Stimulated activated CD4-positive, alpha-beta T cell treated with anti-CD3 and anti-CD28 coated beads, Interleukin-15, amount 100 ng/mL, for 1 hour (primary cell): ENCODE data around the gene TMEM178B.

ENCODE experiments used
- DNase-seq, 2 donors: peaks; one replicate each; pipeline ENCODE4 v3.0.0-alpha.2; 2020; ENCODE audit warnings: low read depth in 1 of 2, low spot score in 1 of 2

The TMEM178B gene

DNA sequence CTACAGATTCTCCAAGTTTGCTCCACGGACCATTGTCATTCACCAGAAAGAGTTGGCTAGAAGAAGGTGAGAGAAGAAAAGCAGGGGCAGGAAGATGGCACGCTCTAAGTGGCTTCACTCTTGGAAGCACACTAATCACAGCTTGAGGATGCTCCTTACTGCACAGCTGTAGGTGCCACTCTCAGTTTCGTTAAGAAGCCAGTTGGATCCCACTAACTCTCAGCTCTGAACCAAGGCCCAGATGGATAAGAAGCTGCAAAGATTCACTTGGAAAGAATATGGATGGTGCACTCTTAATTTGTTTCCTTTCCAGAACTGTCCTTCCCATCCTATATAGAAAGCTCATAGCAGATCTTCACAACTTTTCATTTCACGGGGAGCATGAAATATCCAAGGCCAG lies 382.8 kb downstream of the TMEM178B start:
- DNase-seq = no peak

DNA sequence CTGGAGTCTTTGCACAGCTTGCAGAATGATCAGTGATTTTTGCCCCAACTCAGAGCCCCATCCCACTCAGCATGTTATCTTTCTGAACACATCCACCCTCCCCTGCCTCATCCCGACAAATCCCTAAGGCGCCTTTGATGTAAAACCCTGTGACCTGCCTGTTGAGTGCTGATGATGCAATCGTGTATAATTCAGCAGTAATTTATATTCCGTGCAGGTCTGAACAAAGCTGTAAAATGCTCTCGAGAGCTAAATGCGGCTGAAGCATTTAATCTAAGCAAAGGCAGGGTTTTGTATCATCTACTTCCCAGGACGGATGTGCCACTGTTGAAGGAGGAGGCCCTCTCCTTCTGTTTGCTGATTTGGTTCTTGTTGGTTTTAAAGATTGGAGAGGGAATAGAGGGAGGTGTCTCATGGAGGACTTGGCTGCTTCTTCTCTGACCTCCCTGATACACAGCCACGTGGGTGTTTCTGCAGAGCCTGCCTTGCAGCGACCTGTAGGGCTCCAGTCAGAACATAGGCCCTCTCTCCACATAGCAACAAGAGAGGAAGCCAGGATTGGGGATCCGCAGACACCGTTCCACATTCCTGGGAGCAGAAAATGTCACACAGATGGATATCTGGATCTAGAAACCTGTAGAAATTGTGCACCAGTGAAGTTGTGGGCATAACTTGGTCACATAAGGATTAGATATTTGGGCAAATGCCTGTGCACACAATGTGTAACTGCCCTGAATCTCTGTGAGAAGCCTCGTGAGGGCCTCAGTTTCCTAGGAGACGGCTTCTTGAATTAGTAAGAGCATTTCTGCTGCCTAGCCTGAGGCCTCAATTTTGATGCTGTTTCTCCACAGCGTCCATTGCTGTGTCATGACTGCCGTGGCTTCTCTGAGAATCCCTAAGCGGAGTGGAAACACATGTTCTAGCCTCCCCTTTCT lies 387.2 kb downstream of the TMEM178B start:
- DNase-seq = no peak

DNA sequence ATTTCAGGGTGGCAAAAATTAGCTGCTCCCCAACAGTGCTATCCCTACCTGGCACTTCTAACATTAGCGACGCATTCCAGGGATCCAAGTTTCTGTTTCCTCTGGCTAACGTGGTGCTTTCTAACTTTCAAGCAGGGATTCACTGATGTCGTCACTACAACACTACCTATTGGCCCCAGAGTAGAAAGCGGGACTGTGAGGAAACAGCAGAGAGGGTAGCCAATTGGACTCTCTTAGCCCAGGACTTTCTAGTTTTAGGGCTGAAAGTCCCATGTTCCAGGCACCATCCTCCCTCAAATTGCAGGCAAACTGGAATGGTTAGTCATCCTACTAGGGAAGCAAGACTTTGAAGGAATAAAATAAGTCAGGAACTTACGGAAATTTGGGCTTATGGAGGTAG lies 388.1 kb downstream of the TMEM178B start:
- DNase-seq = no peak

DNA sequence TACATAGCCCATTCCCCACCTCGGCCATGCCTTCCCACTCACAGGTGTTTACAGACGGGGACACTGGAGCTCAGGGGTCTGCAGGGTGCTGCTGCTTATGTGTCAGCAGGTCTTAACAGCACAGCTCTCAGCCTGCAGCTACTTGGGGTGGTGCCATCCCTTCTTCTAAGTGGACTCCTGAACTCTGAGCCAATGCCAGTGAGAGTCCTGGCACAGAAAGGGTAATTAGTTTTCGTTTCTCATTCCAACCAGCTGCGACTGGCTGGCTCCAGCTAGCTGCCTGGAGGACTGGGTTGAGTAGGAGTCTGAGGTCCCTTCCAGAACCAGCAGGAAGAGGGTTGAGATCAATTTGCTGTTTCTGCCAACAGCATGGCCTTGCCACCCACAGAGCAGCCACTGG lies 389.1 kb downstream of the TMEM178B start:
- no peak for DNase-seq

DNA sequence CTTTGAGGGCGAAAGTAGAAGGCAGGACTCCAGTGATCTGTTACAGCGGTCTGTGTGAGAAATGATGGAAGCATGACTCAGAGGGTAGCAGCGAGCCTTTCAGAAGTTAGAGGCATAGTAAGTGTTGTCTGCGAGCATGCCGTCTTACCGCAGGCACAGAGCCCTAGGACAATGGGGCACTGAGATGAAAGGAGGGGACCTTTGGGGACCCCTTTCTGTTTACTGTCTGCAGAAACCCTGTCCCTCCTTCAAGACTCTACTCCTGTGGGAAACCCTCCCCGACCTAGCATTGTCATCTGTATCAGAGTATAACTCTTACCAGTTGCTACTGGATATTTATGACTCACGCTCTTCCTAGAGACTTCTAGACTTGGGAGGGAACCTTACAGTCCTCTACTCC lies 390.1 kb downstream of the TMEM178B start:
- DNase-seq = no peak

DNA sequence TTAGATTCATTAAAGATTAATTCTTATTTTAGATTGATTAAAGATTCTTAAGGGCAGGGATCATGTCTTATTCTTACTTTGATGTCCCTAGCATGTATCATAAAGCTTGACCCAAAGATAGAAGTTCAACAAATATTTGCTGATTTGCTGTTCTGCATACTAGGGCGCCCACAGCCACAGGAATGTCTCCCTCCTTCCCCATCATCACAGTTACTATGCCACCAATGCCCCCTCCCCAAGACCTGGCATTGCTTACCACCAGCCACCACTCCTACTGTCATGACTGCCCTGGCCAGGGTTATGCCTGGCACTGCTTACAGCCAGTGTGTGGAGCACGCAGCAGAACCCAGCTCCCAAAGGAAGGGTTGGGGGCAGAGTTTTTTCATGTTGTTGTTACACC lies 390.7 kb downstream of the TMEM178B start:
- DNase-seq = no peak

DNA sequence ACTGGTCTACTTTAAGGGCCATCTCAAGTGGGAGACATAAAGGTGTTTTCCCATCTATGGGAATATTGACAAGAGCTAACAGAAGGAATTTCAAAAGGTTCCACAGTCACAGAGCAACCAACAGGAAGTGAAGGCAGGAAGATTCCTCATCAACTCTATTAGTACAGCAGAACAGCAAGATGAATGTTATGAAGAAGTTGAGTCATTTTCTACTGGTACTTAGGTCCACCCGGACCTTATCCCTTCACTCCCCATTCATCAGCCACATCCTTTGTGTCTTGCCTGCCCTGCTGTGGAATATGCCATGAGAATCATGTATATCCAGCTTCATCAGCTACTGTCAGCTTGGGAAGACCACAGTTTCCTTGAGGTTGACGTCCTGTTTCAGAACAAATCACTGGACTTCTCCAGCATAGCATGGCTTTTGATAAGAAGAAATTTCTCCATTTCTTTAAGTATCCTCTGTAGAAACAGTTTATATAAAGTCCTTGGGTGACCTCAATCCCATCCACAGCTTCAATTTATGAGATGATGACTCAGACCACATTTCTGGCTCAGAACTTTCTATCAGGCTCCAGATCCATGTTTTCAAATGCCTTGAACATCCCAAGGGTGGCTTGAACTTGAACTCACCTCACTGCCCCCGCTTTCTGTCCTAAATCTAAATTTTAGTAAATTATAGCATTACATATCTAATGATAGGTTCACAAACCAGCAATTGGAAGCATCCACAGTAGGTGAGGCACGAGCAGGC lies 392.5 kb downstream of the TMEM178B start:
- no peak for DNase-seq

DNA sequence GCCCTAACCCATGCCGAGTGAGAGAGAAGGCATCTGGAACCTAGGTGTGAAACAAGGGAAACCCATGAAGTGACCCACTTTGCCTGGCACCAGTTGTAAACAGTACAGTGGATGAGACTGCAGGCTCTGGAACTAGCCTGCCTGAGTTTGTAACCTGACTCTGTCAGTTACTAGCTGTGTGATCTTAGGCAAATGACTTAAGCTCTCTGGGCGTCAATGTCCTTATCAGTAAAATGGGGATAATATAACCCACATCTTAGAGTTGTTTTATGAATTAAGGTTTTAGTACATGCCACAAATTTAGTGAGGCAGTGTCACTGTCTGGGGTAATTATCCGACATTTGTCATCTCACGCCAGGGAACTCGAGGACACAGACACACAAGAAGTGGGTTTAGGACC lies 394.5 kb downstream of the TMEM178B start:
- DNase-seq = no peak

DNA sequence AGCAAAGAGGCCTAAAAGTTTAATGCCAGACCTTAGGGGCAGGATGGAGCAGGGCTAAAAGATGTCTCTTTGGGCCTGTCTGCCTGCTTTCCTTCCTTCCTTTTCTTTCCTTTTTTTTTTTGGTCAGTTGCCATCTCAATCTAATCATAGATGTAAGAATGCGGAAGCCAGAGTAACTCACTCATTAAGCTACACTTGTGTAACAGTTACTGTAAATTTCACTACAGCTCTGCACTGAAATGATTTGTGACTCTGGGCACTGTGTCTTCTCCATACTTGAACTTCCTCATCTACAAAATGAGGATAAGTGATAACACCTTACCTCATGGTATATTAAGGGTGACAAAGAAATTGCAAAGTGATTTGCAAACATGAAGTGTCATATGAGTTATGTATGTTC lies 401.8 kb downstream of the TMEM178B start:
- DNase-seq = no peak

DNA sequence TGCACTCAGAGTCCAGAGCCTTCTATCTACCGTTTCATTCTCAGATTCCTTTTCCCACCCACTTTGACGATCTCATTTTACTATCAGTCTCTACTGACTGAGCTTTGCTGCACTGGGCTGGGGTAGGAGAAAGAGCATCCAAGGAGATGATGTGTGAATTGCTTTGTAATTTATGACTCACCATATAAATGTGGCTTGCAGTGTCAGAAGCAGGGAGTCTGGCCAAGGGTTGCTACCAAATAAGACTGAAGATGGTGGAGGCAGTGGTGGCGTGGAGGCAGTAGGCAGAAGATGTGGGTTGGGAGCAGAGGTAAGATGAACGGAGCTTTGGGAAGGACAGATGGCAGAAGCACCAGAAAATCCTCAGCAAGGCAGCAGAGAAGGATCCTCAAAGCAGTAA lies 404.0 kb downstream of the TMEM178B start:
- no peak for DNase-seq

DNA sequence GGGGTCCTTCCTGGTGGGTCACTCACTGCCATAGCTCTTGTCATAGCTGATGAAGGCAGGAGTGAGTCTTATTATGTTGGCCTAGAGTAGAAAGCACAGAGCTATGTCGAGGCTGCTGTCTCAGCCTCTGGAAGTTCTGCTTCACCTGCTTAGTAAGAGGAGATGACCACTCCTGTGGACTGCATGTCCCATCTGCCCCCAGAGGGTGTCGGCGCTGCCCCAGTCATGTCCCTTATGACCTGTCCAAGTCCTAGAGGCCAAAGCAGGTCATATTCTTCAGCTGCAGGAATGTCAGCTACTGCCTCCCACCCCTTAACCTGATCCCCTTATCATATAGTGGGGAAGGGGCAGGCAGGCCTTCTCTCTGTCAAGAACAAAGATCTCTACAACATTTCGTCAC lies 405.0 kb downstream of the TMEM178B start:
- no peak for DNase-seq

DNA sequence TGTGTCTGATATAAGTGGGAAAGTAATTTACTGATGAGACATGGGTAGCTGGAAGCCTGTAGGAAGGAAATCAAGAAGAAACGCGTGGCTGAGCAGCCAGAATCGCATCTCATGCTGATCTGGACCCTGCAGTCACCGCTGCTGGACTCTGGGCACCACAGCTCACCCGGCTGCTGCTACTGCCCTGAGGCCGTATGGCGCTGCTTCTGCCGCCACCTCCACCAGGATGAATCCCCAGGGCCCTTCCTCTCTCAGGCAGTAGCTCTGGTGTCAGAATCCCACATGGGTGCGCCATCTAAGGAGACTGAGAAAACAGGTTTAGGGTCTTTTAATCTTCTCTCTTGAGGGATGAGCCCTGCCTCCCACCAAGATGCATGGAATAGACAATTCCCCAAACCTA lies 407.1 kb downstream of the TMEM178B start:
- no peak for DNase-seq

DNA sequence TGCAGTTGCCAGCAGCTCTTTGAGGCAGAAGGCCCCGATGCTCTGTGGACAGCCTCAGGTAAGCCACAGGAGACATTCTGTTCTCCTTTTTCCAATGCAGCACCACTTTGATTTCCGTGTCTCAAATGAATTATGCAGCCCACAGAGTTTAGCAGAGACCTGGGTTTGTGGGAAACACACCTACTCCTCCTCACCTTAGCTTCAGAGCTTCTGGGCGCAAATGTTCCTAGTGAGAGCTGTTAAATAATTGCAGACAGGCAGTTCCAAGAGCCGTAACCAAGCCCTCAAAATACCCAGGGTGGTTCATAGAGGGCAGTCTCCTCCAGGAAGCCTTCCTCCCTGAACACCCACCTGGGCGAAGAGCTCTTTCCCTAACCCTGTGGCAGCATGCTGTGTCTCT lies 408.1 kb downstream of the TMEM178B start:
- no peak for DNase-seq

DNA sequence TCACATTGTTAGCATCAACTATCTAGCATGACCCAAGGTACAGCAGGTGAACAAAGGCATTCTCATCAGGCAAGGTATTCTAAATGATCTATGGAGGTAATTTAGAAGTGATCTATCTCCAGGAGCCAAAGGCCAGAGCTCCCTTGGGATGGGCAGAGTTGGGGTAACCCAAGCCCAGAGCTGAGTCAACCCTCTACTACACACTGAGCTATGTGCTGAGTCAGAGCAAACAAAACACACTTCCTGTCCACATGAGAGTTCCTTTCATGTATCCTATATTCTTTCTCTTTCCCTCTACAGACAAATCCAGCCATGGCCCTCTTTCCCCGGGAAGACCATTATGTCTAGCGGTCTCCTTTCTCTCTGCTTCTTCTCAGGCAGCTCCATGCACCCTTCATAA lies 409.2 kb downstream of the TMEM178B start:
- DNase-seq = no peak

DNA sequence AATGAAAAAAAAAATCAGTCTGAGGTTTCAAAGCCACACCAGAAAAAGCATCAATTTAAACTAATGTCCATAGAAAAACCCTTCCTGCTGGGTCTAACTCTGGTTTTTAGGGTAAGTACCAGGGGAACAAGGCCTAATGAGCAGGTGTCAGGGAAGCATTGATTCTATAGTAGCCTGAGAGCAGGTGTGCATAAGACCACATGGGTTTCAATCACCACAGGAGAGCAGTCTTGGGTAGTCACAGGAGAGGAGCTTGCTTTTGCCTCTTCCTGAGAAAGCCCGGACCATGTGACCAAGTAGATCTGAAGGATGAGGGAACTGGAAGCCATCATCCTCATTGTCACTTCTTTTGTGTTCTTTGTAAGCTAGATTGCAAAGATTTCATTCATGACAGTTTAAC lies 411.0 kb downstream of the TMEM178B start:
- DNase-seq = no peak

DNA sequence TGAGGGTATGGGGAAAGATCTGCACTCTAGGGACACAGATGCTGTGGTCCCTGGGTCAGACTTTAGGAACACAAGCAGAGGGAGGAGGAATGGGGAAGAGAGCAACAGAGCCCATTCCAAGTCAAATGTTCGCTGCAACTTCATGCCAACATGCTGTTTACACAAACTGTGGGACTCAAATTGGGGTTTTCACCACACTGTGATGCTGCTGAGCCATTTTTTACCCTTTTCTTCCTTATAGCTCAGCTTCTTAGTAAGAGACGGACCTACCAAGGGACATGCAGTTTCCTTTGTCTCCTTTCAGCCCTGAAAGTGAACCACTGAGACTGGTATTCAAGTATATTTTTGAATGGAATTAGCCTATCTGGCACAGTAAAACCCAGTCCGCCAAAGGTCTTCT lies 413.1 kb downstream of the TMEM178B start:
- no peak for DNase-seq

DNA sequence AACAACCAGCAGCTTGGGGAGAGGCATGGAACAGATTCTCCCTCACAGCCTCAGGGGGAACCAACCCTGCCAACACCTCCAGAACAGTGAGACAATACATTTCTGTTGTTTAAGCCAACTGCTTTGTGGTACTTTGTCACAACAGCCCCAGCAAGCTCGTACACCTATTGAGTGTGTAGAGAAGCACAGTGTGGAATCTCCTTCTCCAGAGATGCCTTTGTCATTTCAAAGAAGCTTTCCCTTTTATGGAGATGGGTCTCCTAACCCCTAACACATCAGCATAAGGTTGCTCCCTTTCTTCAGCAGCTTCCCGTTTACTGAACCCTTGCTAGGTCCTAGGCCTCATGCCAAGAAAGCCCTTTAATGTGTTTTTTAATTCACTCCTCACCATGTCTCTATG lies 416.6 kb downstream of the TMEM178B start:
- DNase-seq = no peak

DNA sequence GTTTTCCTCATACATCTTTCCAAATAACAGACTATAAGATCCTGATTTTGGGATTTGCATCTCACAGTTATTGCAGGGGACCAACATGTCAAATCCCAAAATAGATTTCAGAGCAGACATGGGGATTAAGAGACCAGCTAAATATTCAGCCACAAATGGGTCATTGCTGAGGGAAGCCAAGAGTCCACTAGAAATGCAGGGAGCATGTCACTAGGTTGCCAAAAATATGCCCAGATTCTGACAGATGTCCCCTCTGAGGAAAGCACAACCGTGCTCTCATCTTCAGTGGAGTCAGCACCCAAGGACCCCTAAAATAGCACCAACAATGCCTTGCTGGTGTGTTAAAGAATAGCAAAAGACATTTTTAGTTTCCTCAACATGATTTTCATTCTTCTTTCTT lies 421.2 kb downstream of the TMEM178B start:
- DNase-seq = no peak

DNA sequence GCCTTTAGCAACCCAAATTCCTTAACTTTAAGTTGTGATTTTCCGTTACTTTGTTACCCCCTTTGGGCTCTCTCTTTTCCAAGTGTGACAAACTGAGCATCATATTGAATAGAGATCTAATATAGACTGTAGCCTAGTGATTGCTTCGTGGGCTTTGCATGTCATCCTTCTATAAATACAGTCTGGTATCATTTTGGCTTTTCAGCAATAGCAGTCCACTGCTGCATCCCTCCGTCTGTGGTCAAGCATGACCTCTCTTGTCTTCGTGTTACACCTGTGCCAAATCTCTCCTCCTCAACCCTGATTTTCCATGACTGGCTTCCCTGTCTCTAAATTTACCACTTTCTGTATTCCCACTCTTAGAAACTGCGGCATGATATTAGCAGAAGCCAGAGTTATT lies 423.5 kb downstream of the TMEM178B start:
- no peak for DNase-seq

DNA sequence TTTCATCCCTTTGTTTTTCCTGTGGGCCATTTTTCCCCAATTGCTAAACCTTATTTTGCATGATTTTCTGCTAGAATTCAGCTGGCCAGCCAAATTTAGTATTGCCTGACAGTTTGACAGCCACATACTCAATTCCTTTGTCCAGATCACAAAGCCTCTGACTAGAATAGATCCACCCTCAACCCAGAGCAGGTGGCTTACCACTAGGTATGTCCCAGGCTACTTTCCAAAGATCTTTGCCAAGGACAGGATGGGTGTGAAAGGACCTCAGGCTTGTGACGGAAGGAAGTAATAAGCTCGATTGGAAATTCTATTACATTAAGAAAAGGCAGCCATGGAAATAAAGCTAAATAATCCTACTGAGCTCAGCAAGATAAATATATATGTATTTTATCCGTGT lies 426.7 kb downstream of the TMEM178B start:
- no peak for DNase-seq

DNA sequence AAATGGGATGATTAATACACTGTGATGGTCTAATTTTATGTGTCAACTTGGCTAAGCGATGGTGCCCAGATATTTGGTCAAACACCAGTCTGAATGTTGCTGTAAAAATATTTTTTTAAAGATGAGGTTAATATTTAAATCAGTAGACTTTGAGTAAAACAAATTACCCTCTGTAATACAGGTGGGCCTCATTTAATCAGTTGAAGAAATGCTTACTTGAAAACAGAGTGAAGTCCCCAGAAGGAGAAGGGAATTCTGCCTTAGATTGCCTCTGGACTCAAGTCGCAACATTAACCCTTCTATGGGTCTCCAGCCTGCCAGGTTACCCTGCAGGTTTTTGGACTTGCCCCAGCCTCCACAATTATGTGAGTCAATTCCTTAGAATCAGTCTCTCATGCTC lies 427.6 kb downstream of the TMEM178B start:
- DNase-seq = no peak

DNA sequence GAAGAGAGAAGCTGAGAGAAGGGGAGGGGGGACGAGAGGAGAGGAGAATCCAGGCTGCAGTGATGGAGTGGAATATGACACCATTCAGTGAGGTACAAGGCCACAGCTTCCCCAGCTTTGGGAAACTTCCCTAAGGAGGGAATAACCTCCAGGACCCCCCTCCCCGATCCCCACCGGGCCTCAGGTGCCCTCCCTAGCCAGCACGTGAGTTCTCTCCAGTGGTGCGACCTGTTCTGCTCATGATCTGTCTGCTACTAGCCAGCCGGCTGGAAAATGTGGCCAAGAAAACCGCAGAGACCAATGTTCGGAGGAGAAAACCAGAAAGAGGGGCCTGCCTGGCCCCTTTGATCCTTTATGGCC lies 437.4 kb downstream of the TMEM178B start:
- no peak for DNase-seq
